PC-3 (cell line): Measurements from ENCODE around the gene LMCD1. TPM values are rescaled to one million over a fixed set of nuclear protein-coding genes. Genes with fewer than 3 reads are reported as not detected.

Source experiments
- ATAC-seq: fragments of 200-7000 bp; cut with Tn5 transposase; 2 replicates; pipeline ENCODE4 v1.9.1; 2020; ENCODE audit warnings: mild to moderate bottlenecking, moderate library complexity
- BruUV-seq: library from RNA; stranded (reverse); fragments of 400-500 nt; replicated peaks from 2 replicates; lab custom pipeline; 2021; lab: Mats Ljungman, UMichigan
- CTCF ChIA-PET: fragments of 300-600 bp; sonication (Branson Sonifier 250); formaldehyde crosslinking; loops from one replicate; lab custom pipeline; 2022; ENCODE audit warnings: antibody characterized with exemption; lab: Charles Lee
- POLR2A ChIA-PET: fragments of 300-600 bp; sonication (Branson Sonifier 250); formaldehyde crosslinking; loops from one replicate; lab custom pipeline; 2022; ENCODE audit warnings: antibody characterized with exemption; ENCODE audit not compliant: unreplicated experiment; lab: Charles Lee
- DNase-seq: peaks from one replicate; pipeline ENCODE4 v3.0.0-alpha.2; 2015
- H2AFZ ChIP-seq: fragments of 300-600 bp; sonication (generic); 2 replicates; pipeline ENCODE4 v1.6.0; 2016; ENCODE audit warnings: antibody characterized with exemption, low read length
- H3F3A ChIP-seq: fragments of 300-600 bp; sonication (generic); one replicate; pipeline ENCODE4 v1.6.0; 2017; ENCODE audit warnings: antibody characterized with exemption, low read length, control low read depth, mild to moderate bottlenecking; ENCODE audit not compliant: unreplicated experiment
- H3K27ac ChIP-seq: fragments of 300-600 bp; sonication (generic); 2 replicates; pipeline ENCODE4 v1.5.1; 2016; ENCODE audit warnings: mild to moderate bottlenecking, low read length
- H3K27me3 ChIP-seq: fragments of 300-600 bp; sonication (generic); 2 replicates; pipeline ENCODE4 v1.6.1; 2016; ENCODE audit warnings: low read length, mixed read lengths
- H3K36me3 ChIP-seq: fragments of 300-600 bp; sonication (generic); 2 replicates; pipeline ENCODE4 v1.6.1; 2016; ENCODE audit warnings: low read depth, mixed run types, low read length, mixed read lengths
- H3K4me1 ChIP-seq: fragments of 300-600 bp; sonication (generic); 2 replicates; pipeline ENCODE4 v1.5.1; 2016; ENCODE audit warnings: low read length; ENCODE audit not compliant: insufficient read depth
- H3K4me2 ChIP-seq: fragments of 300-600 bp; sonication (generic); 2 replicates; pipeline ENCODE4 v1.6.0; 2016; ENCODE audit warnings: low read length
- H3K4me3 ChIP-seq: fragments of 300-600 bp; sonication (generic); 2 replicates; pipeline ENCODE4 v1.5.1; 2016; ENCODE audit warnings: mild to moderate bottlenecking, low read length, mixed read lengths
- H3K79me2 ChIP-seq: fragments of 300-600 bp; sonication (generic); 2 replicates; pipeline ENCODE4 v1.6.1; 2017; ENCODE audit warnings: low read length, mixed read lengths
- H3K9ac ChIP-seq: fragments of 300-600 bp; sonication (generic); 2 replicates; pipeline ENCODE4 v1.6.0; 2016; ENCODE audit warnings: mild to moderate bottlenecking, low read length
- H3K9me2 ChIP-seq: fragments of 300-600 bp; sonication (generic); replicated peaks from 2 replicates; pipeline ENCODE4 v1.6.1; 2016; ENCODE audit warnings: mixed run types, low read length, mixed read lengths
- H3K9me3 ChIP-seq: fragments of 300-600 bp; sonication (generic); 2 replicates; pipeline ENCODE4 v1.6.1; 2016; ENCODE audit warnings: low read length, mixed read lengths
- H4K20me1 ChIP-seq: fragments of 300-600 bp; sonication (generic); 2 replicates; pipeline ENCODE4 v1.6.1; 2016; ENCODE audit warnings: low read length, mixed read lengths
- CTCF ChIP-seq: fragments of 300-600 bp; sonication (generic); conservative IDR thresholded peaks from 2 replicates; pipeline ENCODE4 v1.5.1; 2017; ENCODE audit warnings: antibody characterized with exemption, low read depth, mild to moderate bottlenecking, low read length
- EZH2 ChIP-seq: fragments of 300-600 bp; sonication (generic); IDR thresholded peaks from one replicate; pipeline ENCODE4 v1.6.1; 2017; ENCODE audit warnings: antibody characterized with exemption, mild to moderate bottlenecking, low read length; ENCODE audit not compliant: unreplicated experiment
- EZH2phosphoT487 ChIP-seq: fragments of 300-600 bp; sonication (generic); IDR thresholded peaks from 2 replicates; pipeline ENCODE4 v1.6.1; 2018; ENCODE audit warnings: mild to moderate bottlenecking, antibody characterized with exemption, low read length, borderline replicate concordance
- intact Hi-C: fragments of 100-400 bp; cut with micrococcal nuclease; formaldehyde crosslinking; loops from 2 replicates; pipeline ENCODE4 v1.9.0; 2023
- total RNA-seq: library from RNA; depleted of rRNA; stranded (reverse); fragments of >200 nt; gene quantifications from 2 replicates; pipeline ENCODE4 v1.2.3, GENCODE V29; 2014

The LMCD1 gene
- total RNA-seq, 1 experiment from 2014 or later = 9.1 TPM

- CTCF ChIA-PET = no interaction called here
Observed at GRCh38 chr3:8604988-8605387, 103.4 kb downstream of the LMCD1 start.

GRCh38 chr3:8606701-8607231 is 105.1 kb downstream of the LMCD1 start:
- no peak overlapping the region for H3K27ac ChIP-seq
- no peak overlapping the region for H3K4me2 ChIP-seq
- no peak for TF ChIP-seq CTCF
- no peak for TF ChIP-seq EZH2
- TF ChIP-seq EZH2phosphoT487 = no peak
- H3K36me3 ChIP-seq = no peaks in the 10 kb centered on the region
- DNase-seq (no peak), ATAC-seq (no peak)
- intact Hi-C loops = loop anchor here (1.0 to 5.0 kb wide), 4 partner anchors 105 to 184 kb away; partner anchors contain the start of gene LMCD1
- H2AFZ ChIP-seq = no peak overlapping the region
- H3K79me2 ChIP-seq = no peaks in the 10 kb centered on the region
- no peak overlapping the region for H3K9ac ChIP-seq
- ChIA-PET POLR2A (no interaction called here), CTCF (interaction anchor here (1.1 to 1.3 kb wide), 3 partner anchors 162 to 183 kb away, joined by 3 to 11 read pairs (median 3); no protein-coding TSS in a partner anchor)
- no peaks in the 10 kb centered on the region for H4K20me1 ChIP-seq
- no peaks in the 10 kb centered on the region for H3F3A ChIP-seq
- no TSS peak for BruUV-seq
- no peaks in the 10 kb centered on the region for H3K9me2 ChIP-seq
- no peak overlapping the region for H3K4me3 ChIP-seq
- H3K9me3 ChIP-seq = no peaks in the 10 kb centered on the region
- 0 out of 2 replicates have a peak, but pooled peaks cover 6% of the 10 kb centered on the region for H3K4me1 ChIP-seq
- no peaks in the 10 kb centered on the region for H3K27me3 ChIP-seq

More at GRCh38 chr3:8604988-8605387, 103.4 kb downstream of the LMCD1 start:
- Histone ChIP-seq H3K27me3 (no peaks in the 10 kb centered on the region), H3K4me2 (no peak overlapping the region), H3K9ac (no peak overlapping the region), H4K20me1 (no peaks in the 10 kb centered on the region), H3K4me3 (no peak overlapping the region), H3K9me2 (no peaks in the 10 kb centered on the region), H3K79me2 (no peaks in the 10 kb centered on the region), H3K4me1 (0 out of 2 replicates have a peak, but pooled peaks cover 6% of the 10 kb centered on the region), H3K36me3 (no peaks in the 10 kb centered on the region), H3K27ac (no peak overlapping the region), H2AFZ (no peak overlapping the region), H3F3A (no peaks in the 10 kb centered on the region), H3K9me3 (no peaks in the 10 kb centered on the region)
- intact Hi-C loops = loop anchor here (5.0 kb wide), 1 partner anchor 183 kb away; no protein-coding TSS in a partner anchor
- TF ChIP-seq EZH2 (no peak), CTCF (no peak), EZH2phosphoT487 (no peak)
- ATAC-seq = no peak
- POLR2A ChIA-PET = no interaction called here
- no peak for DNase-seq
- no TSS peak for BruUV-seq
